ENCODE results near the gene PHF1. TPM values are rescaled to one million over a fixed set of nuclear protein-coding genes. Genes with fewer than 3 reads are reported as not detected.

The PHF1 gene
- total RNA-seq, 1 donor, result 20.9 TPM

- H3K4me3 ChIP-seq (ENCODE audit: low read depth, low read length), result peak overlapping the region; percentile 64
- no peak for DNase-seq (ENCODE audit: low read depth)
- TF ChIP-seq, protein P1, sequence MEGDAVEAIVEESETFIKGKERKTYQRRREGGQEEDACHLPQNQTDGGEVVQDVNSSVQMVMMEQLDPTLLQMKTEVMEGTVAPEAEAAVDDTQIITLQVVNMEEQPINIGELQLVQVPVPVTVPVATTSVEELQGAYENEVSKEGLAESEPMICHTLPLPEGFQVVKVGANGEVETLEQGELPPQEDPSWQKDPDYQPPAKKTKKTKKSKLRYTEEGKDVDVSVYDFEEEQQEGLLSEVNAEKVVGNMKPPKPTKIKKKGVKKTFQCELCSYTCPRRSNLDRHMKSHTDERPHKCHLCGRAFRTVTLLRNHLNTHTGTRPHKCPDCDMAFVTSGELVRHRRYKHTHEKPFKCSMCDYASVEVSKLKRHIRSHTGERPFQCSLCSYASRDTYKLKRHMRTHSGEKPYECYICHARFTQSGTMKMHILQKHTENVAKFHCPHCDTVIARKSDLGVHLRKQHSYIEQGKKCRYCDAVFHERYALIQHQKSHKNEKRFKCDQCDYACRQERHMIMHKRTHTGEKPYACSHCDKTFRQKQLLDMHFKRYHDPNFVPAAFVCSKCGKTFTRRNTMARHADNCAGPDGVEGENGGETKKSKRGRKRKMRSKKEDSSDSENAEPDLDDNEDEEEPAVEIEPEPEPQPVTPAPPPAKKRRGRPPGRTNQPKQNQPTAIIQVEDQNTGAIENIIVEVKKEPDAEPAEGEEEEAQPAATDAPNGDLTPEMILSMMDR (IDR thresholded peaks at IDR 0.05; ENCODE audit: insufficient read depth, low read length), result no peak
Observed at GRCh38 chr6:33420491-33421343, 9.9 kb downstream of the PHF1 start.

DNA sequence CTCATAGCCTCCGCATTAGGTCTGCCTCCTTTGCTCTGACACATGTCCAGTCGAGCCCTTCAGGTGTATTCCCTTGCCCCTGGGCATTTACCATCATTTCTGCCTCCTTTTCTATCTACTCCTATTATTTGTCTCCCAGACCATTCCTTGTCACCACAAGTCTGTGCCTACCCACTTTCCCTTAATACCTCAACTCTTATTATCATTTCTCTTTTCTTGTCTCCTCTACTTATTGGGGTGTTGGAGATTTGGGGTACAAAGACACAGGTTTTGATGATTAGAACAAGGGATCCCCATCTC, 10.5 kb downstream of the PHF1 start:
- no peak overlapping the region for H3K4me3 ChIP-seq (ENCODE audit: low read depth, low read length)
- no peak for DNase-seq (ENCODE audit: low read depth)
- TF ChIP-seq, protein P1 (IDR thresholded peaks at IDR 0.05; ENCODE audit: insufficient read depth, low read length), result no peak

GRCh38 chr6:33423777-33424176, 13.0 kb downstream of the PHF1 start:
- no peak for DNase-seq (ENCODE audit: low read depth)
- TF ChIP-seq, protein P1 (IDR thresholded peaks at IDR 0.05; ENCODE audit: insufficient read depth, low read length), result no peak
- H3K4me3 ChIP-seq (ENCODE audit: low read depth, low read length), result no peak overlapping the region

- DNase-seq (ENCODE audit: low read depth), result no peak
- TF ChIP-seq, protein P1 (IDR thresholded peaks at IDR 0.05; ENCODE audit: insufficient read depth, low read length), result no peak
- H3K4me3 ChIP-seq (ENCODE audit: low read depth, low read length), result peak overlapping the region; percentile 74
Observed at GRCh38 chr6:33424855-33425667, 14.2 kb downstream of the PHF1 start.

DNA sequence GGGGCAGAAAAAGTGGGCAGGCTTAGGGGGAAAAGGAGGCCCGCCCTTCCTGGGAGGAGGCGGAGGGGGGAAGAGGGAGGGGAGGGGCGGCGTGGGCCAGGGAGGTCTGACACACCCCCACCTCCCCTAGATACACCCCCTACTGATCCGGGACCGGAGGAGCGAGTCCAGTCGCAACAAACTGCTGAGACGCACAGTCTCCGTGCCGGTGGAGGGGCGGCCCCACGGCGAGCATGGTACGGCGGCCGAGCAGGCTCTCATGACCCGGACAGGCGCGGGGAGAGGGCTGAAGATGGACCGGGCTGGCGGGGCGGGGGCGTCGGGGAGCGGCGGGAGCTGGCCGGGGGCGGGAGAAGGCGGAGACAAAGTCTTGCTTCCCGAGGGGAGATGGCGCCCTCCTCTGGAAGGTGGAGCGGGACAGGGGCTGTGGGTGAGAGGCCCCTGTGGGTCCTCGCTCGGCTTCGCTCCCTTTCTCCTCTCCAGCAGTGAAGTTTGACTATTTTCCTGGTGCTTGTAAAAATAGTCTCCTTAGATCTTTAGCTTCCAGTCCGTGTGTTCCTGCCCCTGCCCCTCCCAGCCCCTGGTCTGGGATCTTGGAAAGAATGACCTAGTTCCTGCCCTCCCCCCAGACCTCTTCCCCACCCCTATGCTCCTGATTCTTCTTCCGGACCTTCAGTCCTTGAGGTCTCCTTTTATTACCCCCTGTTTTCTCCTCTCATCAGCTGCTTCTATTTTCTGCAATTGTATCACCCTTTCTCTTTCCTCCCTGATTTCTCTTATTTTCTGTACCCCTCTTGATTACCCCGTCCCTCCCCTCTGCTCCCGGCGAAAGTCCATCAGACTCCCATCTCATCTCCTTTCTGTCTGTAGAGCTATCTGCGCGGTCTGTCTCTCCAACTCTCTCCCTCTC, 15.1 kb downstream of the PHF1 start:
- DNase-seq (ENCODE audit: low read depth), result peak; percentile 78
- H3K4me3 ChIP-seq (ENCODE audit: low read depth, low read length), result peak overlapping the region; percentile 74
- TF ChIP-seq, protein P1 (IDR thresholded peaks at IDR 0.05; ENCODE audit: insufficient read depth, low read length), result peak; percentile 75

Measured in fibroblast of the aortic adventitia (primary cell).